SH-SY5Y (cell line): ENCODE data around the gene GAPVD1.

Source experiments
- GATA2 ChIP-seq: IDR thresholded peaks from 2 replicates; pipeline ENCODE4 v1.6.1; 2011; ENCODE audit warnings: mild to moderate bottlenecking, low read depth, low read length
- GATA3 ChIP-seq: IDR thresholded peaks from 2 replicates; pipeline ENCODE4 v1.6.1; 2011; ENCODE audit warnings: low read depth, mild to moderate bottlenecking, low read length, moderate library complexity

GRCh38 chr9:125241000-125241862, 20.4 kb upstream of the GAPVD1 start, which contains the start of gene HSPA5:
- TF ChIP-seq GATA3: no peak
- TF ChIP-seq GATA2: no peak
